ENCODE data around the gene PRKAR1B.

PRKAR1B gene

GRCh38 chr7:650339-651031 is 76.6 kb downstream of the PRKAR1B start:
- Histone ChIP-seq H3K4me3 (ENCODE audit: low read depth, low read length) (no peak overlapping the region), H3K27ac (ENCODE audit: extremely low read depth, low read depth, low read length) (no peak overlapping the region), H3K36me3 (ENCODE audit: control insufficient read depth in 2 of 2, insufficient read depth in 1 of 2, low read length in 2 of 2) (no peaks in the 10 kb centered on the region; a peak in 1 of 3 replicates), H3K9me3 (ENCODE audit: control insufficient read depth, insufficient read depth, low read depth, low read length) (no peaks in the 10 kb centered on the region), H3K4me1 (ENCODE audit: control insufficient read depth, insufficient read depth, low read length) (no peaks in the 10 kb centered on the region)
- ChIA-PET POLR2A (no interaction called here), CTCF (no interaction called here)
- TF ChIP-seq ZNF670 (tag by site-specific recombination; IDR thresholded peaks at IDR 0.05; ENCODE audit: low read depth): no peak
- no peak for TF ChIP-seq PBX3 (CRISPR knock-in tag; IDR thresholded peaks at IDR 0.05)
- peak; percentile 30; the same call in 1 of the 2 replicates for TF ChIP-seq SCRT2 (tag by site-specific recombination; IDR thresholded peaks at IDR 0.05)
- TF ChIP-seq BCL11B (tag by site-specific recombination; IDR thresholded peaks at IDR 0.05; ENCODE audit: low read depth): no peak
- no peak for TF ChIP-seq ZNF394 (tag by site-specific recombination; IDR thresholded peaks at IDR 0.05; ENCODE audit: borderline replicate concordance)

GRCh38 chr7:646951-647350 is 80.1 kb downstream of the PRKAR1B start:
- Histone ChIP-seq H3K4me1 (ENCODE audit: control insufficient read depth, insufficient read depth, low read length) (no peaks in the 10 kb centered on the region), H3K9me3 (ENCODE audit: control insufficient read depth, insufficient read depth, low read depth, low read length) (no peaks in the 10 kb centered on the region; the same call in 1 of the 2 replicates), H3K36me3 (ENCODE audit: control insufficient read depth in 2 of 2, insufficient read depth in 1 of 2, low read length in 2 of 2) (no peaks in the 10 kb centered on the region), H3K27ac (ENCODE audit: extremely low read depth, low read depth, low read length) (no peak overlapping the region), H3K4me3 (ENCODE audit: low read depth, low read length) (no peak overlapping the region)
- no peak for TF ChIP-seq ZNF792 (tag by site-specific recombination; IDR thresholded peaks at IDR 0.05)
- no peak for TF ChIP-seq ZNF416 (tag by site-specific recombination; IDR thresholded peaks at IDR 0.05)
- no peak for TF ChIP-seq KLF8 (tag by site-specific recombination; IDR thresholded peaks at IDR 0.05)
- no peak for TF ChIP-seq ZNF423 (tag by site-specific recombination; IDR thresholded peaks at IDR 0.05)
- TF ChIP-seq ZNF274 (IDR thresholded peaks at IDR 0.05; ENCODE audit: low read length): no peak
- TF ChIP-seq ZNF274 (tag by site-specific recombination; IDR thresholded peaks at IDR 0.05; ENCODE audit: borderline replicate concordance): no peak
- no peak for TF ChIP-seq ZNF449 (tag by site-specific recombination; IDR thresholded peaks at IDR 0.05)
- no peak for TF ChIP-seq ZSCAN23 (tag by site-specific recombination; IDR thresholded peaks at IDR 0.05)
- TF ChIP-seq GLI4 (tag by site-specific recombination; IDR thresholded peaks at IDR 0.05): no peak
- TF ChIP-seq ZBTB1 (tag by site-specific recombination; IDR thresholded peaks at IDR 0.05): no peak
- TF ChIP-seq OVOL3 (tag by site-specific recombination; IDR thresholded peaks at IDR 0.05): no peak
- no peak for TF ChIP-seq ZNF837 (tag by site-specific recombination; IDR thresholded peaks at IDR 0.05)
- no peak for TF ChIP-seq ZSCAN18 (tag by site-specific recombination; IDR thresholded peaks at IDR 0.05)
- no peak for TF ChIP-seq KLF7 (tag by site-specific recombination; IDR thresholded peaks at IDR 0.05; ENCODE audit: borderline replicate concordance)
- TF ChIP-seq ZNF529 (tag by site-specific recombination; IDR thresholded peaks at IDR 0.05; ENCODE audit: insufficient replicate concordance): no peak
- no peak for TF ChIP-seq ZNF114 (tag by site-specific recombination; IDR thresholded peaks at IDR 0.05)
- ChIA-PET CTCF (no interaction called here), POLR2A (interaction anchor here (0.7 kb wide), 1 partner anchor 285 kb away, joined by 11 read pairs; no protein-coding TSS in a partner anchor)
